HG03280 (cell line): ENCODE results near the gene PRPF31.
A peak's percentile ranks its signal among the peaks of the same experiment; 100 is the strongest.
"Not testable (repeated sequence)": the region's sequence is repeated elsewhere in the genome, so short reads cannot be mapped to it uniquely, and the experiment has no call there.

ENCODE experiments used
- ATAC-seq: cut with Tn5 transposase; IDR thresholded peaks from one replicate; pipeline ENCODE4 v1.9.1; 2021; ENCODE audit warnings: mild to moderate bottlenecking, moderate library complexity; ENCODE audit not compliant: unreplicated experiment

PRPF31 gene

GRCh38 chr19:54160182-54160811 is 44.7 kb downstream of the PRPF31 start:
- ATAC-seq, result peak; percentile 0

- no peak for ATAC-seq
These were observed 45.3 kb downstream of the PRPF31 start for GRCh38 chr19:54160854-54161253.

- no peak for ATAC-seq
These were observed 46.8 kb downstream of the PRPF31 start for GRCh38 chr19:54162241-54162805.

GRCh38 chr19:54162884-54163283 is 47.3 kb downstream of the PRPF31 start:
- ATAC-seq, result no peak

- no peak for ATAC-seq
These were observed 49.0 kb downstream of the PRPF31 start for GRCh38 chr19:54164369-54165068.

GRCh38 chr19:54165222-54165621 is 49.7 kb downstream of the PRPF31 start:
- ATAC-seq, result no peak

- ATAC-seq, result peak; percentile 48
These were observed 52.8 kb downstream of the PRPF31 start for GRCh38 chr19:54168174-54168917.

- ATAC-seq, result no peak
These were observed 53.7 kb downstream of the PRPF31 start for GRCh38 chr19:54169149-54169740.

- ATAC-seq, result not testable (repeated sequence)
These were observed 56.3 kb downstream of the PRPF31 start for GRCh38 chr19:54171736-54172431.

- ATAC-seq, result no peak
These were observed 57.2 kb downstream of the PRPF31 start, which contains the start of gene TMC4 for GRCh38 chr19:54172471-54173358. Gene TMC4 (minus strand): TSS chr19:54173160. CDS start chr19:54173117, 43 bp downstream.

GRCh38 chr19:54173359-54173699 is 57.8 kb downstream of the PRPF31 start:
- ATAC-seq, result no peak

GRCh38 chr19:54173951-54174834 is 58.6 kb downstream of the PRPF31 start:
- no peak for ATAC-seq

GRCh38 chr19:54178581-54179261 is 63.2 kb downstream of the PRPF31 start:
- no peak for ATAC-seq

- ATAC-seq, result no peak
These were observed 63.8 kb downstream of the PRPF31 start for GRCh38 chr19:54179262-54179852.

- no peak for ATAC-seq
These were observed 64.4 kb downstream of the PRPF31 start for GRCh38 chr19:54179921-54180461.

- no peak for ATAC-seq
These were observed 65.1 kb downstream of the PRPF31 start for GRCh38 chr19:54180691-54181091.
